GM23338 (cell line): ENCODE data around the gene ID3. TPM values are rescaled to one million over a fixed set of nuclear protein-coding genes. Genes with fewer than 3 reads are reported as not detected.

Experiments
- ATAC-seq: fragments of 200-7000 bp; cut with Tn5 transposase; 3 replicates; pipeline ENCODE4 v1.9.1; 2020
- DNase-seq: peaks from one replicate; pipeline ENCODE4 v3.0.0-alpha.2; 2015; ENCODE audit warnings: low spot score
- H2AFZ ChIP-seq: fragments of 200-600 bp; sonication (generic); 2 replicates; pipeline ENCODE4 v1.8.0; 2016; ENCODE audit warnings: antibody characterized with exemption, mild to moderate bottlenecking, moderate library complexity
- H3F3A ChIP-seq: fragments of 200-600 bp; sonication (generic); replicated peaks from 2 replicates; pipeline ENCODE4 v1.8.0; 2017; ENCODE audit warnings: antibody characterized with exemption, mixed run types, low read depth
- H3K27ac ChIP-seq: fragments of 200-600 bp; sonication (generic); 2 replicates; pipeline ENCODE4 v1.6.1; 2016; ENCODE audit warnings: low read depth
- H3K27me3 ChIP-seq: fragments of 200-600 bp; sonication (generic); 2 replicates; pipeline ENCODE4 v1.8.0; 2016; ENCODE audit warnings: mild to moderate bottlenecking, mixed run types, moderate library complexity; ENCODE audit not compliant: insufficient read depth
- H3K36me3 ChIP-seq: fragments of 200-600 bp; sonication (generic); 2 replicates; pipeline ENCODE4 v1.8.0; 2016; ENCODE audit warnings: mild to moderate bottlenecking; ENCODE audit not compliant: insufficient read depth
- H3K4me1 ChIP-seq: fragments of 200-600 bp; sonication (generic); 2 replicates; pipeline ENCODE4 v1.8.0; 2016; ENCODE audit warnings: mild to moderate bottlenecking, moderate library complexity; ENCODE audit not compliant: insufficient read depth
- H3K4me2 ChIP-seq: fragments of 200-600 bp; sonication (generic); 2 replicates; pipeline ENCODE4 v1.7.1; 2017; ENCODE audit warnings: mixed run types
- H3K4me3 ChIP-seq: fragments of 200-600 bp; sonication (generic); 2 replicates; pipeline ENCODE4 v1.6.1; 2016; ENCODE audit warnings: mixed run types
- H3K79me2 ChIP-seq: fragments of 200-600 bp; sonication (generic); replicated peaks from 2 replicates; pipeline ENCODE4 v1.8.0; 2017; ENCODE audit warnings: mild to moderate bottlenecking; ENCODE audit not compliant: insufficient read depth
- H3K9me2 ChIP-seq: fragments of 200-600 bp; sonication (generic); 2 replicates; pipeline ENCODE4 v1.8.0; 2017; ENCODE audit not compliant: insufficient read depth
- H4K20me1 ChIP-seq: fragments of 200-600 bp; sonication (generic); replicated peaks from 2 replicates; pipeline ENCODE4 v1.8.0; 2017; ENCODE audit warnings: mild to moderate bottlenecking; ENCODE audit not compliant: insufficient read depth
- H3K27ac Mint-ChIP-seq: 2 replicates; pipeline ENCODE4 v1.8.0; 2020; ENCODE audit warnings: inconsistent platforms, mild to moderate bottlenecking, moderate library complexity, mixed read lengths
- H3K27me3 Mint-ChIP-seq: 3 replicates; pipeline ENCODE4 v1.8.0; 2022; ENCODE audit warnings: low read depth, mild to moderate bottlenecking, moderate library complexity, mixed read lengths, inconsistent platforms; ENCODE audit not compliant: insufficient read depth, poor library complexity
- H3K36me3 Mint-ChIP-seq: 3 replicates; pipeline ENCODE4 v1.8.0; 2021; ENCODE audit warnings: low read depth, mild to moderate bottlenecking, inconsistent platforms, moderate library complexity, mixed read lengths
- H3K4me1 Mint-ChIP-seq: 3 replicates; pipeline ENCODE4 v1.8.0; 2020; ENCODE audit warnings: mild to moderate bottlenecking, inconsistent platforms, mixed read lengths
- H3K4me3 Mint-ChIP-seq: 3 replicates; pipeline ENCODE4 v1.8.0; 2021; ENCODE audit warnings: moderate library complexity, mild to moderate bottlenecking, inconsistent platforms, mixed read lengths
- H3K9me3 Mint-ChIP-seq: 3 replicates; pipeline ENCODE4 v1.8.0; 2020; ENCODE audit warnings: moderate library complexity, mild to moderate bottlenecking, inconsistent platforms, mixed read lengths
- CREB1 ChIP-seq: fragments of 250-450 bp; sonication (Bioruptor Pico); IDR thresholded peaks from 2 replicates; pipeline ENCODE4 v1.5.0; 2020; ENCODE audit warnings: low read depth, mild to moderate bottlenecking, moderate library complexity
- CTCF ChIP-seq, 2 experiments: fragments of 200-600 bp in 1 of 2; sonication (generic) in 1 of 2; conservative IDR thresholded peaks; 2 replicates each; pipeline versions ENCODE4 v1.5.1 to v1.6.1; 2016 to 2017; ENCODE audit warnings: antibody characterized with exemption in 2 of 2, low read depth in 2 of 2, mild to moderate bottlenecking in 2 of 2, moderate library complexity in 1 of 2
- ETS1 ChIP-seq: IDR thresholded peaks from 2 replicates; pipeline ENCODE4 v1.6.1; 2016; ENCODE audit warnings: antibody characterized with exemption
- EZH2 ChIP-seq: fragments of 200-600 bp; sonication (generic); IDR thresholded peaks from one replicate; pipeline ENCODE4 v1.8.0; 2017; ENCODE audit warnings: antibody characterized with exemption, mild to moderate bottlenecking, low read depth; ENCODE audit not compliant: unreplicated experiment
- EZH2phosphoT487 ChIP-seq: fragments of 200-600 bp; sonication (generic); IDR thresholded peaks from one replicate; pipeline ENCODE4 v1.8.1; 2018; ENCODE audit warnings: antibody characterized with exemption; ENCODE audit not compliant: unreplicated experiment
- JUNB ChIP-seq: IDR thresholded peaks from one replicate; pipeline ENCODE4 v1.6.1; 2016; ENCODE audit warnings: antibody characterized with exemption; ENCODE audit not compliant: unreplicated experiment
- NANOG ChIP-seq: IDR thresholded peaks from 2 replicates; pipeline ENCODE4 v1.6.1; 2016; ENCODE audit warnings: antibody characterized with exemption, borderline replicate concordance
- POLR2AphosphoS5 ChIP-seq: IDR thresholded peaks from 2 replicates; pipeline ENCODE4 v1.6.1; 2016; ENCODE audit warnings: antibody characterized with exemption, low read depth
- REST ChIP-seq: IDR thresholded peaks from one replicate; pipeline ENCODE4 v1.6.1; 2018; ENCODE audit warnings: antibody characterized with exemption; ENCODE audit not compliant: unreplicated experiment
- ZNF114 ChIP-seq: fragments of 250-450 bp; sonication (Bioruptor Pico); IDR thresholded peaks from 2 replicates; pipeline ENCODE4 v1.5.0; 2020; ENCODE audit warnings: mild to moderate bottlenecking, moderate library complexity
- polyA plus RNA-seq: library from polyadenylated mRNA; unstranded; fragments of >200 nt; fragmentation: Nextera tagmentation; extraction: Ambion mirVana; gene quantifications from 2 replicates; pipeline ENCODE4 v1.2.1, GENCODE V29; 2016
- total RNA-seq: library from RNA; depleted of rRNA; stranded (reverse); fragments of >200 nt; shearing (Covaris generic); gene quantifications from 2 replicates; pipeline ENCODE4 v1.2.3, GENCODE V29; 2014

ID3 gene
- total and polyA plus RNA-seq, 2 experiments from 2014 or later: 164 to 345 TPM

- TF ChIP-seq REST: no peak
- TF ChIP-seq ETS1: no peak
- no peak for TF ChIP-seq CREB1 (CRISPR knock-in tag)
- no peak for TF ChIP-seq POLR2AphosphoS5
- TF ChIP-seq EZH2: no peak
- no peak for TF ChIP-seq CTCF (conservative IDR thresholded peaks at IDR 0.05; ENCODE audit: low read depth in 2 of 2)
Observed at GRCh38 chr1:23578997-23579363, 19.7 kb upstream of the ID3 start (continued).

GRCh38 chr1:23578311-23578996, 19.2 kb upstream of the ID3 start:
- no peaks in the 10 kb centered on the region for H3K9me2 ChIP-seq
- H3F3A ChIP-seq: no peaks in the 10 kb centered on the region
- peaks cover 4% of the 10 kb centered on the region; the same call in 1 of the 3 replicates for H3K36me3 Mint-ChIP-seq
- ATAC-seq (no peak), DNase-seq (no peak)
- H3K36me3 ChIP-seq: no peaks in the 10 kb centered on the region
- H3K4me3 ChIP-seq: no peak overlapping the region
- H3K4me1 Mint-ChIP-seq: peaks cover 28% of the 10 kb centered on the region
- peaks cover 11% of the 10 kb centered on the region for H3K4me1 ChIP-seq
- peaks cover 10% of the 10 kb centered on the region for H3K27me3 Mint-ChIP-seq
- H4K20me1 ChIP-seq: no peaks in the 10 kb centered on the region
- no peaks in the 10 kb centered on the region for H3K27me3 ChIP-seq
- H3K27ac Mint-ChIP-seq: no peak overlapping the region
- peaks cover 7% of the 10 kb centered on the region; the same call in 1 of the 3 replicates for H3K9me3 Mint-ChIP-seq
- H3K4me2 ChIP-seq: no peak overlapping the region
- no peaks in the 10 kb centered on the region for H3K79me2 ChIP-seq
- H3K4me3 Mint-ChIP-seq: no peak overlapping the region
- no peak overlapping the region; the same call in 1 of the 2 replicates for H2AFZ ChIP-seq
- no peak overlapping the region for H3K27ac ChIP-seq
- no peak for TF ChIP-seq ETS1
- no peak for TF ChIP-seq NANOG
- no peak for TF ChIP-seq EZH2
- TF ChIP-seq JUNB: no peak
- no peak for TF ChIP-seq CTCF (conservative IDR thresholded peaks at IDR 0.05; ENCODE audit: low read depth in 2 of 2)
- no peak for TF ChIP-seq EZH2phosphoT487
- TF ChIP-seq POLR2AphosphoS5: no peak
- no peak for TF ChIP-seq REST
- no peak for TF ChIP-seq CREB1 (CRISPR knock-in tag)
- TF ChIP-seq ZNF114: no peak
